Epithelial cell of proximal tubule (primary cell): ENCODE data around the gene AMOTL1. TPM values are rescaled to one million over a fixed set of nuclear protein-coding genes. Genes with fewer than 3 reads are reported as not detected.
A peak's percentile ranks its signal among the peaks of the same experiment; 100 is the strongest.
"Not testable (repeated sequence)": the region's sequence is repeated elsewhere in the genome, so short reads cannot be mapped to it uniquely, and the experiment has no call there.

Experiments used
- DNase-seq: peaks from one replicate; pipeline ENCODE4 v3.0.0-alpha.2; 2011; ENCODE audit warnings: low read depth
- H3K4me3 ChIP-seq: 2 replicates; pipeline ENCODE4 v1.5.1; 2011; ENCODE audit warnings: low read depth, mild to moderate bottlenecking, low read length
- total RNA-seq: library from RNA; depleted of rRNA; stranded (reverse); fragments of >200 nt; gene quantifications from 2 replicates; pipeline ENCODE4 v1.2.3, GENCODE V29; 2015
- TF ChIP-seq, protein P1 (sequence below): conservative IDR thresholded peaks from 2 replicates; pipeline ENCODE4 v1.5.1; 2012; ENCODE audit warnings: low read depth, mild to moderate bottlenecking, low read length

AMOTL1 gene
- total RNA-seq, 1 donor from 2014 or later: 31.8 TPM

DNA sequence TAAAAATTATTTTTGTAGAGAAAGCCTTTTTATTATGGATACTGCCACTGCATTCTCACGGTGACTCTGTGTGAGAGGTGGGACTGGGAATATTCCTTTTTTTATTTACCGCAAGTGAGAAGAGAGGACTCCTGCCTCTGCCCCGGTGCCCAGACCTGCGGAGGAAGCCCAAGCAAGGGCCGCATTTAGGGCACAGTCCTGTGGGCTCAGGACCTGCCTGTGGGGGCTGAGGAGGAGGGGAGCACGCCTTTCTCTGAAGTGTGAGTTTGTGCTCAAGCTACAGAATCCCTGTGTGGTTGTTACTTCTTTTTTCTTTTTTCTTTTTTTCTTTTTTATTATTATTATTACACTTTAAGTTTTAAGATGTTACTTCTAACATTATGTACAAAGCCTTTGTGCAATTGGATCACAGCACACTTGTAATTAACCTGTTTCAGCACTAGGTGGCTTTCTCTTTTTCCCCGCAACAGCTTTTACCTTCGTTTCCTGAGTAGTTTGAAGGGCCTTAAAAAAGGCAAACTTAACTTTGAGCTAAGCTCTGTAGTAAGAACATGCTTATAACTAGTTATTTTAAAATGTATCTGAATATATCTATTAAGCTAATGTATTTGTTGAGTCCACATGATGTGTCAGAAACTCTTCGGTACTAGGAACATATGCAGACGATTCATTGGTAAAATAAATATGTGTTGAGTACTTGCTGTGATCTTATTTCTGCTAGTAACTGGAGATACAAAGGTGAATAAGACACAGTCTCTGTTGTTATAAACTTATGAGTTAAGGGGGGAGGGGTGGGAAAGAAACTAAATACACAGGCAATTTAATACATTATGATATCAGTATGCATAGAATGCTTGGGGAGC lies 18.3 kb downstream of the AMOTL1 start:
- TF ChIP-seq, protein P1, sequence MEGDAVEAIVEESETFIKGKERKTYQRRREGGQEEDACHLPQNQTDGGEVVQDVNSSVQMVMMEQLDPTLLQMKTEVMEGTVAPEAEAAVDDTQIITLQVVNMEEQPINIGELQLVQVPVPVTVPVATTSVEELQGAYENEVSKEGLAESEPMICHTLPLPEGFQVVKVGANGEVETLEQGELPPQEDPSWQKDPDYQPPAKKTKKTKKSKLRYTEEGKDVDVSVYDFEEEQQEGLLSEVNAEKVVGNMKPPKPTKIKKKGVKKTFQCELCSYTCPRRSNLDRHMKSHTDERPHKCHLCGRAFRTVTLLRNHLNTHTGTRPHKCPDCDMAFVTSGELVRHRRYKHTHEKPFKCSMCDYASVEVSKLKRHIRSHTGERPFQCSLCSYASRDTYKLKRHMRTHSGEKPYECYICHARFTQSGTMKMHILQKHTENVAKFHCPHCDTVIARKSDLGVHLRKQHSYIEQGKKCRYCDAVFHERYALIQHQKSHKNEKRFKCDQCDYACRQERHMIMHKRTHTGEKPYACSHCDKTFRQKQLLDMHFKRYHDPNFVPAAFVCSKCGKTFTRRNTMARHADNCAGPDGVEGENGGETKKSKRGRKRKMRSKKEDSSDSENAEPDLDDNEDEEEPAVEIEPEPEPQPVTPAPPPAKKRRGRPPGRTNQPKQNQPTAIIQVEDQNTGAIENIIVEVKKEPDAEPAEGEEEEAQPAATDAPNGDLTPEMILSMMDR: peak; percentile 68
- no peak for DNase-seq
- H3K4me3 ChIP-seq: no peak overlapping the region

DNA sequence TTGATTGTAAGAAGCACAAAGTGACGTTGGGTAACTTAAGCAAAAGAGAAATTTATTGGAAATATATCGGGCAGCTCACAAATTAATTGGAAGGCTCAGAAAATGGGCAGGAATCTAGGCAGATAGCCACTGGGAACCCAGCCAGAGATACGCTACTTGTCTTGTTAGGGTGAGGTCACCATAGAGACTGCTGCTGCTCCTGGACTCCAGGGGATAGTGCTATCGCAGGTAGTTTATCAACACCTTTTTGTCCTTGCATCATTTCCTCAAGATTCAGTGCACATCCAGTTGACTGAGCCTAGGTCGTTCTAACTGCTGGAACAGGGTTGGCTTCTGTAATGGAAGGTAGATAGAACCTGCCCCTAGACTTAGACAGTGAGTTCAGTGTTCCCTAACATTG lies 19.6 kb downstream of the AMOTL1 start:
- no peak for DNase-seq
- no peak overlapping the region for H3K4me3 ChIP-seq
- TF ChIP-seq, protein P1: no peak

- no peak overlapping the region for H3K4me3 ChIP-seq
- no peak for DNase-seq
- TF ChIP-seq, protein P1: no peak
Measured at GRCh38 chr11:94788396-94788795, 20.2 kb downstream of the AMOTL1 start.

- no peak for DNase-seq
- TF ChIP-seq, protein P1: no peak
- H3K4me3 ChIP-seq: no peak overlapping the region
Measured at GRCh38 chr11:94790197-94790596, 22.0 kb downstream of the AMOTL1 start.

- H3K4me3 ChIP-seq: no peak overlapping the region
- DNase-seq: no peak
- TF ChIP-seq, protein P1: no peak
Measured at GRCh38 chr11:94790661-94791180, 22.6 kb downstream of the AMOTL1 start.

DNA sequence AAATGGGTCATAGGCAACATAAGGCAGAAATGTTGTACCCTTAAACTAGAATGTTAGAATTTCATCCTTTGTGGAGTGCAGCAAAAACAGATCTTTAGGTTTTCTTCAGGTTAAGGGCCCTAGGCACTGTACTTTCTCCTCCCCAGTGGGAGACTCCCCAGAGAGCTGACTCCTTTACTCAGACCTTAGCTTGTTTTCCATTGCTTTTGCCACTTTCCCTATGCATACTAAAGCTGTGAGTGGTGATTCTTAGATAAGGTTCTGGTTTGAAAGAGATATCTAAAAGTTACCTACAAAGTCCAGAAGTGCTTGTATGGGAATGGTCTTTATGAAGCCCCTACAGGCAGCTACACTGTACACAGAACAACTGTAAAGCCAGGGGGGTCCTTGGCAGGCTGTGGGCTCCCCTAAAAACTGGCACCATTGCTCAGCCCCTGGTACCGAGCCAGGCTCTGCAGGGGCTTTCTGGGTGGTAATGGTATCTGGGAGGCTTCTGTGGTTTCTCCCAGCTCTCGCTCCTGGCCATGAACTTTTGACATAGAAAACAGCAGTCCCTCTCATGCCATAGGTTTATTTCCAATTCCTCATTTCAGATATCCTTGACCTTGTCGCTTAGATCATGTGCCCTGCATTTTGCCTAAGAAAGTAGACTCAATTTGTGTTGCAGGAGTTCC lies 23.2 kb downstream of the AMOTL1 start:
- TF ChIP-seq, protein P1: no peak
- no peak for DNase-seq
- no peak overlapping the region for H3K4me3 ChIP-seq

DNA sequence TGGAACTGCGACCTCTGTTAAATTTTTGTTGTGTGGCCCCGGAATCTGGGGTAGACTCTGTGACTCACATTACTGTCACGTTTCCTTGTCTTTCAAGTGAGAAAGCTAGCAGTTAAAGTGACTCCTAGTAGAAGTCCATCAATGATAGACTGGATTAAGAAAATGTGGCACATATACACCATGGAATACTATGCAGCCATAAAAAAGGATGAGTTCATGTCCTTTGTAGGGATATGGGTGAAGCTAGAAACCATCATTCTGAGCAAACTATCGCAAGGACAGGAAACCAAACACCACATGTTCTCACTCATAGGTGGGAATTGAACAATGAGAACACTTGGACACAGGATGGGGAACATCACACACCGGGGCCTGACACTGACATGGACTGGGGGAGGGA lies 23.8 kb downstream of the AMOTL1 start:
- not testable (repeated sequence) for H3K4me3 ChIP-seq, DNase-seq
